SK-N-MC (cell line): Measurements from ENCODE around the gene METTL16.

Source experiments
- EZH2 ChIP-seq: fragments of 200-600 bp; sonication (generic); IDR thresholded peaks from one replicate; pipeline ENCODE4 v1.6.1; 2017; ENCODE audit warnings: antibody characterized with exemption
- POLR2AphosphoS5 ChIP-seq: IDR thresholded peaks from 2 replicates; pipeline ENCODE4 v1.6.1; 2012; ENCODE audit warnings: mild to moderate bottlenecking, low read depth, low read length, borderline replicate concordance

- TF ChIP-seq EZH2, result no peak
- TF ChIP-seq POLR2AphosphoS5, result no peak
These were observed 37.9 kb upstream of the METTL16 start for GRCh38 chr17:2549392-2550211.
